Measurements from ENCODE around the gene PRND. TPM values are rescaled to one million over a fixed set of nuclear protein-coding genes. Genes with fewer than 3 reads are reported as not detected.

PRND gene
- total and polyA plus RNA-seq, 10 of the 15 experiments (the other 5 are each of a cell fraction or from before 2014, with no cell fraction given), result not detected

DNA sequence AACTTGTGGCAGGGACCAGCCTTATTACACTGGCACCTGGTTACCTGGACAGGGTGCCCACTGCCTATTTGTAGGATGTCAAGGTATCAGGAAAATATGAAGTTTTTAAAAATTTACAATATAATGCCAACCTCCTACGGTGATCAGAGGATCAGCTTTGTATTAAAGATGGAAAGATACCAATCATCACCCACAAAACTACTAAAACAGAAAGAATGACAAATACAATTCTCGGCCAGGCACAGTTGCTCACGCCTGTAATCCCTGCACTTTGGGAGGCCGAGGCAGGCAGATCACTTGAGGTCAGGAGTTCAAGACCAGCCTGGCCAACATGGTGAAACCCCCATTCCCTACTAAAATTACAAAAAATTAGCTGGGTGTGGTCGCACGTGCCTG lies 18.4 kb upstream of the PRND start:
- no peak overlapping the region for H3K4me3 ChIP-seq
- in situ Hi-C loops (cut with MboI), result no loop called here

More for the DNA sequence above, 18.4 kb upstream of the PRND start:
- ChIA-PET SMC1A (ENCODE audit: uncharacterized antibody, unreplicated experiment) (no interaction called here), POLR2A (no interaction called here), RAD21 (ENCODE audit: unreplicated experiment) (no interaction called here), CTCF (no interaction called here)
- TF ChIP-seq ZNF687 (IDR thresholded peaks at IDR 0.05) (no peak), NFYA (IDR thresholded peaks at IDR 0.05; ENCODE audit: borderline replicate concordance, low read depth, low read length) (no peak), BRCA1 (IDR thresholded peaks at IDR 0.05; ENCODE audit: low read depth, low read length) (no peak), EZH2 (IDR thresholded peaks at IDR 0.05; ENCODE audit: borderline replicate concordance, control insufficient read depth, low read depth, low read length) (no peak), HCFC1 (IDR thresholded peaks at IDR 0.05; ENCODE audit: low read length) (no peak), ZNF217 (IDR thresholded peaks at IDR 0.05) (no peak), RB1 (IDR thresholded peaks at IDR 0.05; ENCODE audit: borderline replicate concordance) (no peak), HSF1 (IDR thresholded peaks at IDR 0.05; ENCODE audit: low read depth, low read length) (no peak)
- TF ChIP-seq, protein P1, sequence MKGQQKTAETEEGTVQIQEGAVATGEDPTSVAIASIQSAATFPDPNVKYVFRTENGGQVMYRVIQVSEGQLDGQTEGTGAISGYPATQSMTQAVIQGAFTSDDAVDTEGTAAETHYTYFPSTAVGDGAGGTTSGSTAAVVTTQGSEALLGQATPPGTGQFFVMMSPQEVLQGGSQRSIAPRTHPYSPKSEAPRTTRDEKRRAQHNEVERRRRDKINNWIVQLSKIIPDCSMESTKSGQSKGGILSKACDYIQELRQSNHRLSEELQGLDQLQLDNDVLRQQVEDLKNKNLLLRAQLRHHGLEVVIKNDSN (IDR thresholded peaks at IDR 0.05; ENCODE audit: borderline replicate concordance, extremely low read length, insufficient read depth, low read depth, low read length), result no peak
- intact Hi-C loops (cut with micrococcal nuclease; ENCODE audit: unreplicated experiment), result no loop called here
- ATAC-seq, result no peak
- Histone ChIP-seq H3K4me1 (ENCODE audit: control insufficient read depth, insufficient read depth, low read length) (no peaks in the 10 kb centered on the region), H3K9me3 (replicated peaks; ENCODE audit: control insufficient read depth, insufficient read depth, low read length) (no peaks in the 10 kb centered on the region), H4K20me1 (ENCODE audit: control insufficient read depth, insufficient read depth) (no peaks in the 10 kb centered on the region), H3K36me3 (ENCODE audit: control insufficient read depth in 2 of 2, insufficient read depth in 2 of 2, low read length in 1 of 2) (0 out of 4 replicates have a peak, but pooled peaks cover 0 to 3% of the 10 kb centered on the region in 2 experiments), H3K79me2 (ENCODE audit: control insufficient read depth, insufficient read depth, low read length) (no peaks in the 10 kb centered on the region), H3K27ac (ENCODE audit: control insufficient read depth, insufficient read depth) (no peak overlapping the region), H3K27me3 (replicated peaks in 1 of 2; ENCODE audit: control insufficient read depth in 2 of 2, insufficient read depth in 2 of 2, low read length in 1 of 2) (no peaks in the 10 kb centered on the region; a peak in 1 of 4 replicates), H3K9ac (ENCODE audit: control insufficient read depth, insufficient read depth, low read length) (no peak overlapping the region), H2AFZ (ENCODE audit: control insufficient read depth, low read depth, low read length) (no peak overlapping the region), H3K4me2 (ENCODE audit: control insufficient read depth, insufficient read depth) (no peak overlapping the region)
- BruUV-seq (replicated peaks), result no TSS peak
- no peak for DNase-seq (ENCODE audit: low read depth, low spot score)
- FAIRE-seq, result no peak
- 71% methylated on average over 6 of the region's 6 CpGs for WGBS (ENCODE audit: insufficient coverage, insufficient replicate concordance, low lambda C conversion rate, missing lambda C conversion rate)
